Stimulated activated CD8-positive, alpha-beta memory T cell treated with anti-CD3 and anti-CD28 coated beads, Interleukin-15, amount 100 ng/mL, for 1 hour (primary cell): ENCODE data around the gene NDST3.

Experiments used
- DNase-seq: peaks from one replicate; pipeline ENCODE4 v3.0.0-alpha.2; 2020; ENCODE audit warnings: low read depth

The NDST3 gene

GRCh38 chr4:118081434-118081833 lies 47.1 kb downstream of the NDST3 start:
- DNase-seq = no peak

- DNase-seq = no peak
Observed at GRCh38 chr4:118082182-118082581, 47.9 kb downstream of the NDST3 start.

DNA sequence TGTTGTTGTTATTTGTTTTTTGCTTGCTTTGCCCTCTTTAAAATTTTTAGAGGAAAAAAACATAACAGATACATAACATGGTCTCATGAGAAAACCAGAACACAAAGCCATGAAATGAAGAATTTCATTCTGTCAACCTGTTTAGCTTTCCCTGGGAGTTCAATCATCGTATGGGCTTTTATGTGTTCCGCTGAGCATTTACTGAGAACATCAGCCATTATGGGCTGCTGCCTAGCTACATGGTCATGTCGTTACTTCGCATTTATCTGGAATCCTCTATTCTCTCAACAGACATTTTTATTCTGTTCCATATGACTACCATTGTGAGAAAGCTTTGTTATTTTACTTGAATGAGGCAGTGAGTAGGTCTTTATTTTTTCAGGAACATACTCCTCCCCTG lies 51.4 kb downstream of the NDST3 start:
- no peak for DNase-seq

- no peak for DNase-seq
Observed at GRCh38 chr4:118086344-118086743, 52.1 kb downstream of the NDST3 start.

- no peak for DNase-seq
Observed at GRCh38 chr4:118087366-118087765, 53.1 kb downstream of the NDST3 start.

- DNase-seq = no peak
Observed at GRCh38 chr4:118099106-118099505, 64.8 kb downstream of the NDST3 start.

- DNase-seq = no peak
Observed at GRCh38 chr4:118102195-118102594, 67.9 kb downstream of the NDST3 start.

GRCh38 chr4:118112117-118113046 lies 78.1 kb downstream of the NDST3 start:
- DNase-seq = no peak

- DNase-seq = no peak
Observed at GRCh38 chr4:118113220-118113619, 78.9 kb downstream of the NDST3 start.

- DNase-seq = no peak
Observed at GRCh38 chr4:118114720-118115119, 80.4 kb downstream of the NDST3 start.

DNA sequence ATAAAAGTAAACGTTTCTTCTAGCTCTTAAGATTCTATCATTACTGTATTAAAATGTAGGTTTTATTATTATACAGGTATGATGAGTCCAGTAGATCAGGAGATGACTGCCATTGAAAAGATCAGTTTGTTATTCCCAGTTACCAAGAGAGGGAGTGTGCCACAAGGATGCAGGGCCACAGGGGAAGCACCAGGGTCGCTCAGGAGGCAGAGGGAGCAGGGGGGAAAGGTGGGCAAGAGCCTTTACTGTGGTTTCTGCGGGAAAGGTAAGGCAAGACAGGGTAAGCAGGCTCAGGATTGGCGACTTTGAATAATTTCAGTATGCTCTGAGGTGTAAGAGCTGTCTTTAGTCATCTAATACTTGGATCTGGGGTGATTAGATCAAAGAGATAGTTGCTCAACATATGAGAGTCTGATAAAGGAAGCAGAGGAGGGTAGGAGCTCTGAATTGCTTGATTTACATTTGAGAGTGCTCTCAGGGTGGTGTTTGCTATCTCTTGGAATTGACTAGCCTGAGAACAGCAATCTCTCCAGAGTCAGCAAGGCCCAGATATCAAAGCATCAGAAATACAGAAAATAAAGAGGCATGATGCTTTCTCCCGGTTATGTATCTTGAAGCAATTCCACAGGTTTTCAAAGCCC lies 86.0 kb downstream of the NDST3 start:
- no peak for DNase-seq

DNA sequence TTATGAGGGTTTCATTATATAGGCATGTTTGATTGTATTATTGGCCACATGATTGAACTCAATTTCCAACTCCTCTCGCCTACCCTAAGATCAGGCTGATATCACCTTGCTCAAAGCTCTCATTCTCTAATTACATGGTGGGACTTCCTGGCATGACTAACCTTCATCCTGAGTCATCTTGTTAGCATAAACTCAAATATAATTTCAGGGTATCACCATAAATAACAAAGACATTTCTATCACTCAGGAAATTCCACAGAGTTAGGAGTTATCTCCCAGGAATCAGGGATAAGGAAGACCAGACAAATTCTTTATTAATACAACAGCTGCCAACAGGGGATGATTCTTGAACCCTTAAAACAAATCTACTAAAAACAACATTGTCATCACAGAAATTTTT lies 90.7 kb downstream of the NDST3 start:
- DNase-seq = no peak

GRCh38 chr4:118139241-118139640 lies 105.0 kb downstream of the NDST3 start:
- DNase-seq = no peak

GRCh38 chr4:118141240-118141639 lies 107.0 kb downstream of the NDST3 start:
- DNase-seq = no peak

- no peak for DNase-seq
Observed at GRCh38 chr4:118154649-118155048, 120.4 kb downstream of the NDST3 start.

DNA sequence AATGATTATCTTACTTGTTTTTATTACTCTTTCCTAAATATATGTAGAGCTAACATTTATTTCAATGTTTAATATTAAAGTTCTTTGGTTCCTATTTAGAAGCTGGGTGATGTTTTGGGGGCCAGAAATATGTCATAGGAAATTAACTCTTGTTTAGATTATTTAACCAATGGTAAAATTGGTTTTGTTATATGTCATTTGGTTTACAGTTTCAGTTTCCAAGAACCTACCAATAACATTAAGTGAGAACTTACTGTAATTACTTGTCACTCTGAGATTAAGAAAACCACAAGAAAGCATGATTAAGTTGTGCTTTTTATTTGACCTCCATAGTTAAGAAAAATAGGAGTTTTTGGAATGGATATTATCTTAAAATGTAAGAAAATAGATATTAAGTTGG lies 121.2 kb downstream of the NDST3 start:
- DNase-seq = no peak

DNA sequence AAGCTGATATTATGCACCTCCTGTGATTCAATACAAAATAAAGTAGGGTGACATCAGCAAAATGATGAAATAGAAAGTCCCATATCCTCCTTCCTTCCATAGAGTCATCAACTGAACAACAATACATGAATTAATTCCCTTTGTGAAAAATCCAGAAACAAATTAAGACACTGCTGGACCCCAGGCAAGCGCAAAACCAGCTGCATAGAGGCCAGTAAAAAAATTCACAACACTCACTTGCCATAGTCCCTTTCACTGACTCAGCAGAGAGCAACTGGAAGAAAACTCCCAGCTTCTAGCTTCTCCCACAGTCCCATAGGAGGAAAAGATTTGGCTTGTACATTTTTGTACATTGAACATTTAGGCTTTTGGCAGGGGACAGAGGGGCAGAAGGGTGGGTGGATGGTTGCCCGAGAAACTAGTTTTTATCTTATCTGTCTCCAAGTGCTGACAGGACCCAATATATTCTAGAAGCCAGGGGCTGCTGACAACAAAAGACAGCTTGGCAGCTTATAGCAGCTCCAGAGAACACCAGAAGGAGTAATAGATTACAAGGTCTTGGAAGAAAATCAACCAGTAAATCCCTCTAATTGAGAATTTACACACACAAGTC lies 124.6 kb downstream of the NDST3 start:
- no peak for DNase-seq

DNA sequence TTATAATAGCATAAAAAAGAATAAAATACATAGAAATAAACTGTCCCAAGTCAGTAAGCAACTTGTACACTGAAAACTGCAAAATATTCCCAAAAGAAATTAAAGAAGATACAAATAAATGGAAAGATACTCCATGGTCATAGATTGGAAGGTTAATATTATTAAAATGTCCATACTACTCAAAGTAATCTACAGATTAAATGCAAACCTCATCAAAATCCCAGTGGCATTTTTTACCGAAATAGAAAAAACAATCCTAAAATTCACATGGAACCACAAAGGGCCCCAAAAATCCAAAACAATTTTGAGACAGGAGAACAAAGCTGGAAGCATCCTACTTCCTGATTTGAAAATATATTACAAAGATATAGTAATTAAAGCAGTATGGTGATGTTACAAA lies 133.0 kb downstream of the NDST3 start:
- DNase-seq = no peak

- no peak for DNase-seq
Observed at GRCh38 chr4:118171381-118171780, 137.1 kb downstream of the NDST3 start.

DNA sequence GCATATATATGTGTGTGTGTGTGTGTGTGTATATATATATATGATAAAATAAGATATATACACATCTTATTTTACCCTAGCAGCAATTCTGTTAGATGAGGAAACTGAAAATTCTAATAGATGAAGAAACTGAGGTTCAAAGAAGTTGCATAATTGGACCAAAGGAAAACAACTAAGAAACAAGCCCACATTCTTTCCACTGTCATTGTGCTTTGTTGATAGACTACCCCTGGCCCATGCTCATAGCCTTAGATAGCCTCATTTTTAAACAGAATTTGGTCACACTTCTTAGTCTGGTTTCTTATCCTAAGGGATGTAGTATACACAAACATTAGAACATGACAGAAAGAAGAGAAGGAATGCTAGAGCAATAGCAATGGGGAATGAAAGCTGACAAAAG lies 138.8 kb downstream of the NDST3 start:
- no peak for DNase-seq

GRCh38 chr4:118173956-118174725 lies 139.9 kb downstream of the NDST3 start:
- DNase-seq = no peak

DNA sequence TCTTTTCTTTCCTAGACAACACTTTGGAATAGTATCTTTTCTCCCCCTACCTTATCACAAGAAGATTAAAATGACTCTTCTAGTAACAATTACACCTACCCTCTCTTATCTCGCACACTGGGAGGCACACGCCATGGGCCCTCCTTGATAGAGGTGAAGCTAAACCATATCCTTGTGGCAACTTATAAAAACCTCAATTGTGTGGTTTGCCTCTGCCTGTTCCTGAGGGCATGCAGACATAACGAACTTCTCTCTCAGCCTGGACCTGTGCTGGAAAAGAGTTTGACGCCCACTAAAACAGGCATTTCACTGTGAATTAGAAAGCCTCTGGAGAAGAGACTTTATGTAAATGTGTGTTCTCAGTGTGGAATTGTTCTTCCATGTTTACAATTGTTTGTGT lies 141.2 kb downstream of the NDST3 start:
- DNase-seq = no peak
